GM19395 (cell line): Measurements from ENCODE around the gene E2F6.

Source experiments
- ATAC-seq: cut with Tn5 transposase; IDR thresholded peaks from one replicate; pipeline ENCODE4 v1.9.1; 2021; ENCODE audit warnings: mild to moderate bottlenecking, moderate library complexity; ENCODE audit not compliant: unreplicated experiment

E2F6 gene

GRCh38 chr2:11494310-11494709, 28.3 kb upstream of the E2F6 start:
- no peak for ATAC-seq

GRCh38 chr2:11493282-11493681, 27.3 kb upstream of the E2F6 start:
- no peak for ATAC-seq

GRCh38 chr2:11492720-11493119, 26.8 kb upstream of the E2F6 start:
- ATAC-seq: no peak

- no peak for ATAC-seq
Measured at GRCh38 chr2:11492244-11492643, 26.3 kb upstream of the E2F6 start.

- ATAC-seq: no peak
Measured at GRCh38 chr2:11491348-11491933, 25.5 kb upstream of the E2F6 start.

GRCh38 chr2:11490194-11490593, 24.2 kb upstream of the E2F6 start:
- ATAC-seq: no peak

- no peak for ATAC-seq
Measured at GRCh38 chr2:11488809-11489208, 22.8 kb upstream of the E2F6 start.

GRCh38 chr2:11483806-11484617, 18.1 kb upstream of the E2F6 start:
- ATAC-seq: no peak

GRCh38 chr2:11482473-11483035, 16.6 kb upstream of the E2F6 start:
- ATAC-seq: no peak

- no peak for ATAC-seq
Measured at GRCh38 chr2:11481789-11482472, 16.0 kb upstream of the E2F6 start.

GRCh38 chr2:11481426-11481788, 15.4 kb upstream of the E2F6 start:
- ATAC-seq: no peak

GRCh38 chr2:11480859-11481258, 14.9 kb upstream of the E2F6 start:
- ATAC-seq: no peak

- ATAC-seq: no peak
Measured at GRCh38 chr2:11480406-11480805, 14.4 kb upstream of the E2F6 start.

- ATAC-seq: no peak
Measured at GRCh38 chr2:11478899-11479605, 13.1 kb upstream of the E2F6 start.

- ATAC-seq: peak; percentile 80
Measured at GRCh38 chr2:11477994-11478393, 12.0 kb upstream of the E2F6 start.

- ATAC-seq: no peak
Measured at GRCh38 chr2:11473659-11474433, 7.9 kb upstream of the E2F6 start.

- no peak for ATAC-seq
Measured at GRCh38 chr2:11467749-11468148, 1.8 kb upstream of the E2F6 start.

GRCh38 chr2:11467129-11467649, 1.2 kb upstream of the E2F6 start:
- ATAC-seq: no peak

GRCh38 chr2:11466307-11467128, 557 bp upstream of the E2F6 start:
- ATAC-seq: peak; percentile 44
